HG03135 (cell line): ENCODE results near the gene DNAJC5.
A peak's percentile ranks its signal among the peaks of the same experiment; 100 is the strongest.
"Not testable (repeated sequence)": the region's sequence is repeated elsewhere in the genome, so short reads cannot be mapped to it uniquely, and the experiment has no call there.

Source experiments
- ATAC-seq: cut with Tn5 transposase; IDR thresholded peaks from one replicate; pipeline ENCODE4 v1.9.1; 2021; ENCODE audit warnings: mild to moderate bottlenecking, moderate library complexity; ENCODE audit not compliant: unreplicated experiment

Gene DNAJC5, protein sequence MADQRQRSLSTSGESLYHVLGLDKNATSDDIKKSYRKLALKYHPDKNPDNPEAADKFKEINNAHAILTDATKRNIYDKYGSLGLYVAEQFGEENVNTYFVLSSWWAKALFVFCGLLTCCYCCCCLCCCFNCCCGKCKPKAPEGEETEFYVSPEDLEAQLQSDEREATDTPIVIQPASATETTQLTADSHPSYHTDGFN

DNA sequence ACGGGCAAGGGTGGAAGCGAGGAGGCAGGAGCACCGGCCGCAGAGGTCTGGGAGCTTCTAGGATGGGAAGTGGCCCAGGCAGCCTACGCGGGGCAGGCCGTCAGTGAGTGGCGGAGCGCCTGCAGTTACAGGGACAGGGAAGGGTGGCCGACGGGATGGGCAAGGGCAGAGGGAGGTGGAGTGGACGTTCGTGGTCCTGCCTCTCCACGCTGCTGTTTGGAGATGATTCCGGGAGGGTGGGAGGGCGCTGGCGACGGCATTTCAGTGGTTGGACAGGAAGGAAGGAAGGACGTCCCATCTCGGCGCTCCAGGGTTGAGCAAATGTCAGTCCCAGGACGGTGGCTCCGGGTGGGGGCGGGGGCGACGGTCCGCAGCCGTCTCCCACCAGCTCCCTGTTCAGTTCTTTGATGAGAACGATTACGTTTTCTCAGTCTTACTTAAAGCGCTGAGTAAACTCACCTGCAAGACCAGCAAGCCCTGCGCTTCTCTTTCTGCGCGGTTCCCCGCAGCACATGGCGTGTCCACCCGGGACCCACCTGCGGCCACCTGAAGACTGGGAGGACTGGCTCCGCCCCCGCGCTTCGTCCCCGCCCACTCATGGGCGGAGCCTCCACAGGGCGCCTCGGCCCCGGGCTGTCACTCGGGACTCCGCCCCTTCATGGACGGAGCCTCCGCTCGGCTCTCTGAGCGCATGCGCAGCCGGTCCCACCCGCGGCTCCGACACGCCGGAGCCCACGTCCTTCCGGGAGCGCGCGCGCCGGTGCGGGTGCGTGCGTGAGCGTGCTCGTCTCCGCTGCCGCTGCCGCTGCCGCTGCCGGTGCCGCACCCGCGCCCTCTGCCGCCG, at the start of gene DNAJC5:
TSS of gene DNAJC5 (plus strand) at position 769 of the 844 bp plus-strand sequence. CDS start 33,220 bp downstream, outside the sequence.
- ATAC-seq, result peak; percentile 75

DNA sequence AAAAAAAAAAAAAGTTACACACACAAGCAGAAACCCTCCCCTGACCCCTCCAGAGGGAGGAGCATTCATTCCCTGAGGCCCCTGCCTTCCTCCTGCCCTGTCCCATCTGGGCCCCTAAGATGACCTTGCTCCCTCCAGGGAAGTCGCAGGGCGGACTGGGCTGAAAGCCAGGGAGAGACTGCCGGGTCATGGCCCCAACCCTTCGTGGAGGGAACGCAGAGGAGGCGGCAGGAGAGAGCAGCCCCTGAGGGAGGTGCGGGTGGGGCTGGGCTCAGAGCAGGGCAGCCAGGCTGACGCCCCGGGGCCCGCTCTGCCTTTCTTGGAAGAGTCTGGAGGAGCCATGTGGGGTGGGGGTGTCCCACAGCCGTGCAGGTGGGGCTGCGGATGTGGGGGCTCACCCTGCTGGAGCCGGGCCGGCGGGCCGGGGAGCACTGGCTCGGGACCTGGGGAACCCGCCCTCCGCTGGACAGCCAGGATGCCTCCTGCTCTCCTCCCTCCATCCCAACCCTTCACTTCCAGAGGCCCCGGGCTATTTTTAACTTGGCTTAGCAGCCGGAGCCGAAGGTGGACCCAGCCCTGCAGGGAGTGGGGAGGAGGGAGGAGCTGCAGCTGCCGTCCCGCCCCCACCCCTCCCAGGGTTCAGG, 48.7 kb upstream of the DNAJC5 start:
- no peak for ATAC-seq

DNA sequence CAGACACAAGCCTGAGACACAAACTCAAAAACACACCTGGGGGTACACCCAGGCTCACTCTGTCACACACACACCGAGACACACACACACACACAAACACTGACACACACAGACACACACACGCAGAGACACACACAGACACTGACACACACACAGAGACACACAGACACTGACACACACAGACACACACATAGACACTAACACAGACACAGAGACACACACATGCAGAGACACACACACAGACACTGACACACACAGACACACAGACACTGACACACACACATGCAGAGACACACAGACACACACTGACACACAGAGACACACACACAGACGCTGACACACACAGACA, 48.1 kb upstream of the DNAJC5 start:
- no peak for ATAC-seq

DNA sequence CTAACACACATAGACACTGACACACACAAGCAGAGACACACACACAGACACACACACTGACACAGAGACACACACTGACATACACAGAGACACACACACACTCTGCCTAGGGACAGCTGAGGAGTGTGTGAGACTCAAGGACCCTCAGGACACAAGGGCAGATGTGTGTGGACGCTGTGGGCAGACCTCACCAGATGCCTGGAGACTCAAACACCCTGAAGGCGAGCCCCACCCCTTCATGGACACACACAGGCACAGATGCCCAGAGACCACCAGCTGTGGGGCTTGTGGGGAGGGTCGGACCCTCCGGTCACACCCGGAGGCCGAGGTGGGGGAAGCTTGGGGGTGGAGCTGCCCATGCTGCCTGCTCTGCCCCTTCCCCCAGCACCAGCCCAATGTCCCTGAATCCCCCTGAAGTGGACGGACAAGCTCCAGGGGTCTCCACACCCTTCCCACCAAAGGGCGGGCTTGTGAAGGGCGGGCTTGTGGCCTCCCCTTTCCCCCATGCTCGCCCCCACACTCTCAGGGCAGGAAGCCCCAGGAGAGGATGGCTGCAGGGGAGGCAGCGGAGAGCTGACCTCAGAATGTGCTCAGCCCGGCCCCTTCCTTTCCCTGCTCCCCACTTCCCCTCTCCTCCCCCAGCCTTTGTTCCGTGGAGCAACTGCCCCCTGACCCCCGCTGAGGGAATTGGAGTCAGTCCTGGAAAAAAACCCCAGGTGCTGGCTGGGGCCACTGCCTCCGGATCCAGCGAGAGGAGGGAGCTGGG, 47.5 kb upstream of the DNAJC5 start:
- no peak for ATAC-seq

DNA sequence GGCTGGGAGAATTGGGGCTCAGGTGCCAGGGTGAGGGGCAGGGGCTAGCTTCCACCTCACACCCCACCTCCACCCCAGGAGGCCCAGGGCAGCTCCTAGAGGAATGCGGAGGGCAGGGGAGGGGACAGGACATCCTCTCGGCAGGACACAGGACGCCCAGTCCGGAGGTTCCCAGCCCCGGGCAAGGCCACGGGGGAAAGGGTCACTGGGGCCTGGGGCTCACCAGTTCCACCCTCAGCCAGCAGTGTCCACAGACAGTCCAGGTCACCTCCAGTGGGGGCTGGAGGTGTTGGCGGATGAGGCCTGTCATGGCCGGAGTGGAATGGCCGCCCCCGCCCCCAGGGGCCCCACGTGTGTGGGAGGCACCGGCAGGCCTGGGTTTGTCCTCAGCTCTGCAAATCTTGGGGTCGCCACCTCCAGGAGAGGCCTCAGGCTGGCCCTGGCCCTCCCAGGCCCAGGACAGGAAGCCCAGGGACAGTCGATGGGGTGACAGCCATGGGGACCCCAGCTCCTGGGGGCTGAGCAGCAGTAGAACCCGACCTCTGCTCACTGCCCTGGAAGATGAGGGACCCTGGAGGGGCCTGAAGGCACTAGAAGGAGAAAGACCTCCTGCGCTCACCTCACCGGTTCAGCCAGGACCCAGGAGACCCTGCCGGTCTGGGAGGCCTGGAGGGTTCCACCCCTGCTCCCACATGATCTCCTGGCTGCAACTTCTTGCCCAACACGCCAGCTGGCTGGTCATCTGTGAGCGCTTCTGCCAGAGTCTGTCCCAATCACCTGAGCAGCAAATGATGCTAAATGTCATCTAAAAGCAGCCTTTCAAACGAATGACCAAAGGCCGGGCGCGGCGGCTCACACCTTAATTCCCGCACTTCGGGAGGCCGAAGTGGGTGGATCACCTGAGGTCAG, 46.7 kb upstream of the DNAJC5 start:
- no peak for ATAC-seq

DNA sequence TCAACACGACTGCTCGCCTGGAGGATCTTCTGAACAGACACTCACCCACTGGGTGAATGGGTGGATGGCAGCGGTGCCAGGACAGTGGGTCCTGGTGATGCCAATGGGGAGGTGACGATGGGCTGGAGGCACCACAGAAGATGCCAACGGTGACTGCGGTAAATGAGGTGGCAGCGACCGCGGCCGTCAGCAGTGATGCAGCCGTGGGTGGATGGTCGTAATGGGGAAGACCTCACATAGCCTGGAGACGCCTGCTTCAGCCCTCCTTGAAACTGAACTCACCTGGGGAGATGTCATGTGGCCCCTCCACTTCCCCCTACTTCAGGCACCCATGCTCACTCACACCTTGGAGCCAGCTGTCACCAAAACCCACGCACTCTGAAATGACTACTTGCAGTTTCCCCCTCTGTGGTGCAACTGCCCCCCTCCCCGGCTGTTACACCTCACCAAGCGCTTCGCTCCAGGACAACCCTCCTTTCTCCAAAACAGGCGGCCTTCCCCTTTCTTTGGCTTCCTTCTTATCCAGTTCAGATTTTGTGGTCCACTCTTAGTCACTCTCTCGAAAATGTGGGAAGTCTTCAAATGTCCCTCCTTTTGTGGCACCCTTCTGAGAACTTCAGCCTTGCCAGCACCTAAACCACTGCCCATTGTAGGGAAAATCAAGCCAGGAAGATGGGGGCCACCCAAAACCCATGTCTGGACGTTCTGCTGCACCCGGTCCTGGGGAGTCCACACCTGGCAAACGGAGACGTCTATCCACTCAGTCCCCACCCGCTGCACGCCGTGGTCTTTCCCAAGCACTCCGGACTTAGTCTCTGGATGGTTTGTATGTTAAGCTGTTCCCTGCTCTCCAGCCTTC, 44.0 kb upstream of the DNAJC5 start:
- ATAC-seq, result peak; percentile 82

DNA sequence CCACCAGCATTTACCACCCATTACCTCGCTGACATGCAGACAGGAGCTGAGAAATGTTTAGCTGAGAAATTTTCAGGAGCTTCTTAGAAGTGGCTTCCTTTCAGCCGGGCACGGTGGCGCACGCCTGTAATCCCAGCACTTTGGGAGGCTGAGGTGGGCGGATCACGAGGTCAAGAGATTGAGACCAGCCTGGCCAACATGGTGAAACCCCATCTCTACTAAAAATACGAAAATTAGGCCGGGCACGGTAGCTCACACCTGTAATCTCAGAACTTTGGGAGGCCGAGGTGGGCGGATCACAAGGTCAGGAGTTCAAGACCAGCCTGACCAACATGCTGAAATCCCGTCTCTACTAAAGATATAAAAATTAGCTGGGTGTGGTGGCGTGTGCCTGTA, 43.4 kb upstream of the DNAJC5 start:
- not testable (repeated sequence) for ATAC-seq

DNA sequence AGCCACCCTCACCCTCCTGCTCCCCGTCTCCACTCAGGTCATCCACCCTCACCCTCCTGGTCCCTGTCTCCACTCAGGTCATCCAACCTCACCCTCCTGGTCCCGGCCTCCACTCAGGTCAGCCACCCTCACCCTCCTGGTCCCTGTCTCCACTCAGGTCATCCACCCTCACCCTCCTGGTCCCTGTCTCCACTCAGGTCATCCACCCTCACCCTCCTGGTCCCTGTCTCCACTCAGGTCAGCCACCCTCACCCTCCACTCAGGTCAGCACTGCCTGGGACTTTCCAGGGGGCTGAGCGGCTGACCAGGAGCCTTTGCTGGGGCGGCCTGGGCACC, 41.2 kb upstream of the DNAJC5 start:
- not testable (repeated sequence) for ATAC-seq

DNA sequence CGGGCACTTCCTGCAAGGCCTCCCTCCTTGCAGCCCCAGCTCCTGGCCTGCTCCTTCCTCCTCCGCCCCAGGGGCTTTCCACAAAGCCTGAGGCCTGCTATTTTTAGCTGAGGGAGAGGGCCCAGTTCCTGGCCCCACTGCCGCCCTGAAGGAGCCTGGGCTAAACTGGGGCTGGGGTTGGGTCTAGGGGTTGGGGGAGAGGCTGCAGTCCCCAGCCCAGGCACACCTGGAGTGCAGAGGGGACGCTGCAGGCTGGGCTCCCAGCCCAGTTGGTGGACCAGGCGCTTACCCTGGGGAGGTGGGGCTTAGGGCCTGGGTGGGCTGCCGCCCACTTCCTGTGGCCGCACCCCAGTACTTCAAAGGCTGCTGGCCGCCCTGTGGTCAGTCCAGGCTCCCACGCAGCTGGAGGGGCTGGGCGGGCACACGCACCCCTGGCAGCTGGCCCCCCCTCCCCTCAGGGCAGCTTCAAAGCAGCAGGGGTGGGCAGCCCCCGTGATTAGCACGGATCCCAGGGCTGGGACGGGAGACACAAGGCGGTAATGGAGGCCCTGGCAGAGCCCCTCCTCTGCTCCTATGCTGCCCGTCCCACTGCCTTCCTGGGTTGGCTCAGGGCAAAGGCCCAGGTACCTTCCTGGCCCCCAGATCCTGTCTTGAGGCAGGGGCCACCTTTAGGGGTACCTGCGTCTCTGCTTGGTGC, 40.7 kb upstream of the DNAJC5 start:
- ATAC-seq, result no peak

DNA sequence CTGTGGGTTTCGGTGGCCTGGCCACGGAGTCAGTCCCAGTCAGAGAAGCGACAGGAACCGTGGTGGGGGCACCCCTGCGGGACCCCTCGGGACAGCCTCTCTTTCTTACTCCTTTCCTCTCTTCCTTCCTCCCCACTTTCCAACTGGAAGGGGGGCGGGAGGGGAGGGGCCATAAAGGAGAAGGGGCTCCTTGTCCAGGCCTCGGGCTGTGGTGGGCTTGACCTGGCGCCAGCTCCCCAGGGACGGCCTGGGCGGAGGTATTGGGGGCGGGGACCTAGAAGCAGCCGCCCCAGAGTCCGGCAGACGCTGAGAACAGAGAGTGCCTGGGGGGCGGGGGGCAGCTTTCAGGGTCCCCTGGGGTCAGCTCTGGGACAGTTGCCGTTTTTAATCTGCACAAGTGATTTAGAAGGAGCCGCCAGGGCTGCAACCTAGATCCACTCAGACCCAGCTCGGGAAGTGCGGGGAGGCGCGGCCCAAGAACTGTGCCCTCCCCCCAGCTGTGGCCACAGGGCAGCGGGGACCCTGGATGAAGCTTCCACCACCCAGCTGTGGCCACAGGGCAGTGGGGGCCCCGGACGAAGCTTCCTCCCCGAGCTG, 40.1 kb upstream of the DNAJC5 start:
- ATAC-seq, result no peak

DNA sequence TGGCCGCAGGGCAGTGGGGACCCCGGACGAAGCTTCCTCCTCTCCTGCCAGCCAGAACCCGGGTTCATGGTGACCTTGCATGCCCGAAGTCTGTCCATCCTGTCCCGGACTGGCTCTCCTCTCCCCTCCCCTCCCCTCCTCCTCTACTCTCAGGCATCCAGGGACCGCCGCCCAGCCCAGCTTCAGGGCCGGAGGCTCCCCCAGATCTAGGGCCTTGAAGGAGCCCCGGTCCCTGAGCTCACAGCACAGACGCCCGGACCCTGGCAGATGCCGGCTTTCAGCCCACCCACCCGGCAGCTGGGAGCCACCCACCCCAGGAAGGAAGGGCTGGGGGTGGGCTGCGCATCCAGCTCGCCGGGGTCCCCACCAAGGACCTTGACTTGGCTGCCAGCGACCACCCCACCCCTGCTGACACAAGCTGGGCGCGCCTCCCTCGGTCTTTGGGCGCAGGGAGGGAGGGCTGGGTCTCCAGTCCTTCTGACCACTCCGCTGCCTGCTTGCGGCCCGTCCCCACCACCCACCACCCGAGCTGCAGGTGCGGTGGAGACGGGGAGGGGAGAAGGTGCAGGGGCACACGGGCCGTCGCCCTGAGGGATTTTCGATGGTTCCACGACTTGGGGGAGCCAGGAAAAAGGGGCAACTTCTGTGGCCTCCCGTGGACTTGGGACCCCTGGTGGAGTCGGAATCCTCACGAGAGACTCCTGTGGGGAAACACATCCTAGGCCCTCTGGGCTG, 39.4 kb upstream of the DNAJC5 start:
- no peak for ATAC-seq

DNA sequence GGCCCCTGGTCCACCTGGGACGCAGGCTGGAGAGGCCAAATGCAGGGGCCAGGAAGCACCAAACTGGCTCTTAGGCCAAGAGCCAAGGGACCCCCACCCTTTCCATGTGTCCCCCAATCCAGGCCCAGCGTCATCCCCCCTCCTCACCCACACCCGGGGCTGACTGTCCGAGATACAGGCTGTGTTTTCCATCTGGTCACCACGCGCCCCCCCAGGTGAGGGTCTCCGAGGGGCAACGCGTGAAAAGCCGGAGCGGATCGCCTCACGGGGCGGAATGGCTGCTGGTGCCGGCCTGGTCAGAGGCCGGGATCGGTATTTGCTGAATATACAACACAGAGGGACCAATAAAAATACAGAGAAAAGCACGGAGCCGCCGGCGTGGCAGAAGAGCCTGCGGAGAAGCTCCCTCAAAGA, 38.8 kb upstream of the DNAJC5 start:
- ATAC-seq, result no peak

DNA sequence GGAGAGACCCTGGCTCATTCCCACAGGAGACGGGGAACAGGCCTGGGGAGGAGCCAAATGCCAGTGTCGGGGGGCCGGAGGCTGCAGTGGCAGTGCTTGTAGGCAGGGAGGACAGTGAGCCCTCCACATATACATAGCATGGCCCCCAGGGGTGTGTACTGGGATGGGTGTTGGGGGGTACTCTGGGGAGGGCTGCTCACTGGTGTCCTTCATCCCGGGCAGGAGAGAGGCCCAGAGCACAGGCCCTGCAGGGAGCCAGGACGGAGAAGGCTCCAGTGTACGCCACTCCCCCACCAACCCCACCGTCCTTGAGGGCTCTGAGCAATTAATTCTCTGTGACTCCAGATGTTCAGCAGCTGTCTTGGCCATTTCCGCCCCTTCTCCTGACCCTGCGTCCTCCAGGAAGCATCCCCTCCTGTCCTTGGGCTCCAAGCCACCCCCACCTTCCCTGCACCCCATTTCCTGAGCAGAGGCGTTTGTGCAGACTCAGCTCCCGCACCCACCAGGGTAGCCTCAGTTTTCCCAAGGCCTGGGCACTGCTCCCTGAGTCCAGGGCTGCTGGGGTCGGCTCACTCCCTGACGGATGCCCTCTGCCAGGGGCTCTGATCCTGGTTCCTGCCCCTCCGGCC, 37.0 kb upstream of the DNAJC5 start:
- no peak for ATAC-seq

DNA sequence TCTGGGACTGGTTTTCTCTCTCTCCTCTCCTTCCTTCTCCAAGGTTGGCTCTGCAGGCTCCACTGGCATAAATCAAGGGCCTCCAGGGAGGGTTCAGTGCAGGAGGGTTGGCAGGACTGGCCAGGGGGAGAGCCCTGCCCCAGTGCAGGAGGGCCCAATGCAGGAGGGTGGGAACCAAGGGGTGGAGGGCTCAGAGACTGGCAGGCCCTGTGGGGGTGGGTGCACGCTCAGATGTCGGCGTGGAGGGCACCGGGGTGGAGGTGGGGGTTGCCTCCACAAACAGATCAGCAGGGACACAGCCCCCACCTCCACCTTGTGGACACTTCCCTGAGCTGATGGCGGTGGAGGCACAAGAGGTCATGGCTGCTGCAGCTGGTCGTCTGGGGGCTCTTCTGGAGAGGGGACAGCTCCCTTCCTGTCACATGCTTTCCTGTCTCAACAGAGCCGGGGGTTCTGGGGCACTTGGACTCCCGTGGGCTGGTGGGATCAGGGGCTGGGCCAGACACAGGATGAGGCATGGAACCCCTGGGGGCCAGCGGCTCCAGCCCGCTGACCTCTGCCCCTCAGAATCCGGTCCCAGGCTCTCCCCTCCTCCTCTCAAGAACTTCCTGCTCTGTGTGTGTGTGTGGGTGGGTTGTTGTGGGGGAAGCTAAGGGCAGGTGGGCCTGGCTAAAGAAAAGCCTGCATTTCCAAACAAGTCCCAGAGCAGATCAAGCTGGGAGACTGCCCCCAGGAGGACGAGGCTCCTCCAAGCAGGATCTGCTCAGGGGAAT, 36.3 kb upstream of the DNAJC5 start:
- ATAC-seq, result no peak

DNA sequence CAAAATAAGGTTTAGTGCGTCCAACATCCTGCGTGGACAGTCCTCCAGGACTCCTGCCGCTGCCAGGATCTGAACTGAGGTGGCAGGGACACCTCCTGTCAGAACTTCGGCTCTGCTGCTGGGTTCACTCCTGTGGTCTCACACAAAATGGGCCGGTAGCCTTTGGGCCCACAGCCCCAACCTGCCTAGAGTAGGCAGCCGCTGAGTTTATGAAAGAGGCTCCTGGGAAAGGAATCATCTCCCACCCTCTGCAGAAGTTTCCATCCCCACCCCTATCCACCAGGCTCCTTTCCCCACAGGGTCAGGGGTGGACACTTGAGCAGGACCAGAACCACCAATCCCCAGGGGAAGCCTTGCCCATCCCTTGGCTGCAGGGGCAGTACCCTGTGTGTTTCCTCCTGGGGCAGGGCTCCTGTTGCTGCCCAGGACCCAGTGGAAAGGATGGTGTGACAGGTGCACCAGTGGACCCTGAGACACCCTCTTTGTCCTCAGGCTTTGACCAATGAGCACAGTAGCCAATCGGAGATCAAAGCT, 35.7 kb upstream of the DNAJC5 start:
- no peak for ATAC-seq

DNA sequence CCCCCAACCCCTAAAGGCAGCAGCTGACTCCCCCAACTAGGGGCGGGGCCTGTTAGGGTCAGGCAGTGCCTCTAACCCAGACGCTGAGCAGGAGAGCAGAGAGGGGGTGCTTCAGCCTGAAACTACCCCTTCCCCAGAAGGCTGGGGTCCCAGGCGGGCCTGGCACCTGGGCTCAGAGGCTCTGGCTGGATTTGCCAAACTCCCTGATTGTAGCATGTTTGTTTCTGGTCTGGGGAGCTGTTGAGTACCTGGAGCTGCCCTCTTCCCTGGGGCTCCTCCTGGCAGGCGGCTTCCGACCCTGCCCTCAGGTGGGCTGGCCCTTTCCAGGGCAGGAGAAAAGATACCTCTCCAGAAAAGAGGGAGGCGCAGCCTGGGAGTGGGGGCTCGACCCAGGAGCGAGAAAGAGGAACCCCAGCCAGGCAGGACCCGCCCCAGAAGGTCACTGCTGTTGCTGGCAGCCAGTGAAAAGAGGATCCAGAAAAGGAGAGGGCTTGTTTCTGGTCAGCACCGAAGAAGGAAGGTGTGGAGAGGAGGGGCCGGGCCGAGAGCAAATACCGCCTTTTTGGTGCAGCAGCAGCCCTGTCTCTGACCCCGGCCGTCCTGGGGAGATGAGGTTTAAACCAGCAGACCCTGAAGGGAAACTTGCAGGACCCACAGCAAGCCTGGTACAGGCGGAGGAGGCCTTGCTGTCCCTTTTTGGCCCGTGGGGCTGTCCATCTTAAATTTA, 34.4 kb upstream of the DNAJC5 start:
- ATAC-seq, result no peak
